GM12878 (cell line): Measurements from ENCODE around the gene IPCEF1. TPM values are rescaled to one million over a fixed set of nuclear protein-coding genes. Genes with fewer than 3 reads are reported as not detected.

Experiments used
- ATF7 ChIP-seq: fragments of 450-650 bp; IDR thresholded peaks from 2 replicates; pipeline ENCODE4 v1.6.1; 2016; ENCODE audit warnings: low read depth, mild to moderate bottlenecking
- BRCA1 ChIP-seq: IDR thresholded peaks from 2 replicates; pipeline ENCODE4 v1.6.1; 2011; ENCODE audit warnings: low read depth, low read length, improper control_type of control experiment
- CHD2 ChIP-seq: IDR thresholded peaks from 2 replicates; pipeline ENCODE4 v1.6.1; 2011; ENCODE audit warnings: low read depth, low read length, improper control_type of control experiment, borderline replicate concordance
- EED ChIP-seq: sonication (generic); IDR thresholded peaks from 2 replicates; pipeline ENCODE4 v1.6.1; 2016; ENCODE audit warnings: antibody characterized with exemption, low read depth
- ESRRA ChIP-seq: IDR thresholded peaks from 2 replicates; pipeline ENCODE4 v1.6.1; 2012; ENCODE audit warnings: mild to moderate bottlenecking, low read length, improper control_type of control experiment
- FOXK2 ChIP-seq: fragments of 450-650 bp; IDR thresholded peaks from 2 replicates; pipeline ENCODE4 v1.6.1; 2017; ENCODE audit warnings: mild to moderate bottlenecking, moderate library complexity
- KAT2A ChIP-seq: conservative IDR thresholded peaks from 2 replicates; pipeline ENCODE4 v1.6.1; 2011; ENCODE audit warnings: low read depth, low read length; ENCODE audit not compliant: control insufficient read depth
- KDM1A ChIP-seq: fragments of 200-600 bp; sonication (generic); IDR thresholded peaks from 2 replicates; pipeline ENCODE4 v1.6.1; 2016; ENCODE audit warnings: borderline replicate concordance
- MTA2 ChIP-seq: fragments of 450-650 bp; IDR thresholded peaks from 2 replicates; pipeline ENCODE4 v1.6.1; 2016; ENCODE audit warnings: low read depth, mild to moderate bottlenecking, moderate library complexity
- MYC ChIP-seq: IDR thresholded peaks from 2 replicates; pipeline ENCODE4 v1.6.1; 2011; ENCODE audit warnings: mild to moderate bottlenecking, low read length, moderate library complexity, inconsistent platforms; ENCODE audit not compliant: insufficient read depth, insufficient replicate concordance, insufficient read length, severe bottlenecking
- PAX8 ChIP-seq: fragments of 450-650 bp; IDR thresholded peaks from 2 replicates; pipeline ENCODE4 v1.6.1; 2017; ENCODE audit warnings: mild to moderate bottlenecking, moderate library complexity
- SIN3A ChIP-seq: IDR thresholded peaks from 2 replicates; pipeline ENCODE4 v1.6.1; 2012; ENCODE audit warnings: low read depth, low read length, improper control_type of control experiment
- SMAD5 ChIP-seq: IDR thresholded peaks from 2 replicates; pipeline ENCODE4 v1.6.1; 2016; ENCODE audit warnings: antibody characterized with exemption, low read depth
- SREBF2 ChIP-seq: IDR thresholded peaks from 2 replicates; pipeline ENCODE4 v1.6.1; 2012; ENCODE audit warnings: mild to moderate bottlenecking, low read length
- SUPT20H ChIP-seq: IDR thresholded peaks from 2 replicates; pipeline ENCODE4 v1.6.1; 2011; ENCODE audit warnings: low read depth, mild to moderate bottlenecking, low read length, moderate library complexity, borderline replicate concordance; ENCODE audit not compliant: control insufficient read depth
- TCF7 ChIP-seq: IDR thresholded peaks from 2 replicates; pipeline ENCODE4 v1.6.1; 2014; ENCODE audit warnings: antibody characterized with exemption, borderline replicate concordance
- ZBTB11 ChIP-seq: fragments of 450-650 bp; formaldehyde crosslinking; IDR thresholded peaks from 2 replicates; pipeline ENCODE4 v1.5.0; 2022; ENCODE audit warnings: mild to moderate bottlenecking, missing genetic modification characterization
- ZNF207 ChIP-seq: fragments of 450-650 bp; IDR thresholded peaks from 2 replicates; pipeline ENCODE4 v1.6.1; 2014; ENCODE audit warnings: antibody characterized with exemption, mild to moderate bottlenecking, borderline replicate concordance
- ZNF217 ChIP-seq: fragments of 450-650 bp; IDR thresholded peaks from 2 replicates; pipeline ENCODE4 v1.6.1; 2017; ENCODE audit warnings: antibody characterized with exemption, mild to moderate bottlenecking
- ZNF24 ChIP-seq: fragments of 450-650 bp; IDR thresholded peaks from 2 replicates; pipeline ENCODE4 v1.6.1; 2017; ENCODE audit warnings: antibody characterized with exemption, mild to moderate bottlenecking
- ZNF274 ChIP-seq: IDR thresholded peaks from one replicate; pipeline ENCODE4 v1.8.0; 2011; ENCODE audit not compliant: insufficient read length, insufficient read depth
- ZNF622 ChIP-seq: fragments of 450-650 bp; IDR thresholded peaks from 2 replicates; pipeline ENCODE4 v1.6.1; 2017; ENCODE audit warnings: mild to moderate bottlenecking, inconsistent platforms
- ZZZ3 ChIP-seq: IDR thresholded peaks from 2 replicates; pipeline ENCODE4 v1.6.1; 2011; ENCODE audit warnings: low read depth; ENCODE audit not compliant: control insufficient read depth, insufficient read length
- polyA plus RNA-seq, 11 experiments: library from polyadenylated mRNA; depleted of rRNA in 4 of 11; unstranded in 6 of 11; stranded (reverse) in 5 of 11; fragments of >200 nt; fragmentation: Nextera tagmentation in 4 of 11; fragmentation: Illumina TruSeq in 1 of 11; extraction: Ambion mirVana in 4 of 11; extraction: Trizol in 1 of 11; gene quantifications; 1 replicate in 1 of 11; 2 replicates in 10 of 11; pipeline versions ENCODE4 v1.2.1 to v1.2.3, GENCODE V29; 2011 to 2016; ENCODE audit warnings: inconsistent platforms in 2 of 11, missing spikeins in 2 of 11, low read depth in 1 of 11
- total RNA-seq, 4 experiments: library from RNA; depleted of rRNA in 3 of 4; stranded (reverse); fragments of >200 nt in 3 of 4; fragmentation: Illumina TruSeq in 1 of 4; extraction: Trizol in 1 of 4; gene quantifications; 2 replicates each; pipeline versions ENCODE4 v1.2.1 to v1.2.3, GENCODE V29; 2013 to 2021
- TF ChIP-seq, protein P1 (sequence below): fragments of 150-350 bp; IDR thresholded peaks from 2 replicates; pipeline ENCODE4 v1.6.1; 2016; ENCODE audit warnings: low read depth, low read length
- TF ChIP-seq, protein P2 (sequence below): fragments of 450-650 bp; IDR thresholded peaks from 2 replicates; pipeline ENCODE4 v1.6.1; 2017; ENCODE audit warnings: borderline replicate concordance

IPCEF1 gene
- total and polyA plus RNA-seq, 10 of the 15 experiments (the other 5 are each of a cell fraction or from before 2014, with no cell fraction given) = 1.3 to 137 (median 4.2) TPM

DNA sequence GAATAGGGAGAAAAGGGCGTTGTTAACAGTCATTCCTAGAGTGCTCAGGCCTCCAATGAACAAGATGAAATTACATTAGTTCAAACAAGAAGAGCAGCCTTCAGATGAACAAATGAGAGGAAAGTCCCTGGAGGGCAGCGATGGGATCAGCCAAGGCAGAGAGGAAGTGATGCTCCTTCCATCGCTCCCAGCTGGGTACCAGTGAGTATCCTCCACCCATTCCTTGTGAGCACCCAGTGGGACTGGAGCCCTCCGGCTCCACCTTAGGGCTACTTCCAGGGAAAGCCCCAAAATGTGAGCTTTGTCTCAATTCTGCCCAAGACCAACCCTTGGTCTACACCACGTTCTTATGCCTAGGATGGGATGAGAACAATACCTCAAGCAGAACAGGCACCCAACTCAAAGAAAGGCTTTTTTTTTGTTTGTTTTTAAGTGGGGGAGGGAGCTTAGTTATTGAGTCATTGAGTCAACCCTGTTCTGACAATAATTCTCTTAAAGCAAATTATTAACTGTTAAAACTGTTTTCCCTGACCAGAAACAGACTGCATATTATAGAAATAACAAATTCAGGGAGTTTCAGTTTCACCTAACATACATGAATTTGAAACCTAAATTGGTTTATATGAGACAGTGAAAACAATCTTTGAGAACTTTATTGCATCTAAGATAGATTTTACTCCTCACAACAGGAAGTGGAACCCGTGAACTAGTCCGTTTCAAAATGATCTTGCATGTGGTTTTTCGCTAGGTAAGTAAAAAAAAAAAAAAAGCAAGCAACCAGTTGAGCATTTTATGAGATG lies 106.9 kb downstream of the IPCEF1 start (continued):
- TF ChIP-seq, protein P1, sequence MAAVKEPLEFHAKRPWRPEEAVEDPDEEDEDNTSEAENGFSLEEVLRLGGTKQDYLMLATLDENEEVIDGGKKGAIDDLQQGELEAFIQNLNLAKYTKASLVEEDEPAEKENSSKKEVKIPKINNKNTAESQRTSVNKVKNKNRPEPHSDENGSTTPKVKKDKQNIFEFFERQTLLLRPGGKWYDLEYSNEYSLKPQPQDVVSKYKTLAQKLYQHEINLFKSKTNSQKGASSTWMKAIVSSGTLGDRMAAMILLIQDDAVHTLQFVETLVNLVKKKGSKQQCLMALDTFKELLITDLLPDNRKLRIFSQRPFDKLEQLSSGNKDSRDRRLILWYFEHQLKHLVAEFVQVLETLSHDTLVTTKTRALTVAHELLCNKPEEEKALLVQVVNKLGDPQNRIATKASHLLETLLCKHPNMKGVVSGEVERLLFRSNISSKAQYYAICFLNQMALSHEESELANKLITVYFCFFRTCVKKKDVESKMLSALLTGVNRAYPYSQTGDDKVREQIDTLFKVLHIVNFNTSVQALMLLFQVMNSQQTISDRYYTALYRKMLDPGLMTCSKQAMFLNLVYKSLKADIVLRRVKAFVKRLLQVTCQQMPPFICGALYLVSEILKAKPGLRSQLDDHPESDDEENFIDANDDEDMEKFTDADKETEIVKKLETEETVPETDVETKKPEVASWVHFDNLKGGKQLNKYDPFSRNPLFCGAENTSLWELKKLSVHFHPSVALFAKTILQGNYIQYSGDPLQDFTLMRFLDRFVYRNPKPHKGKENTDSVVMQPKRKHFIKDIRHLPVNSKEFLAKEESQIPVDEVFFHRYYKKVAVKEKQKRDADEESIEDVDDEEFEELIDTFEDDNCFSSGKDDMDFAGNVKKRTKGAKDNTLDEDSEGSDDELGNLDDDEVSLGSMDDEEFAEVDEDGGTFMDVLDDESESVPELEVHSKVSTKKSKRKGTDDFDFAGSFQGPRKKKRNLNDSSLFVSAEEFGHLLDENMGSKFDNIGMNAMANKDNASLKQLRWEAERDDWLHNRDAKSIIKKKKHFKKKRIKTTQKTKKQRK = no peak
- peak; percentile 94 for TF ChIP-seq MTA2
- TF ChIP-seq KAT2A = no peak
- no peak for TF ChIP-seq BRCA1
- TF ChIP-seq KDM1A = no peak
- no peak for TF ChIP-seq PAX8
- TF ChIP-seq MYC = no peak
- TF ChIP-seq ZZZ3 = no peak
- no peak for TF ChIP-seq ZBTB11 (CRISPR knock-in tag)
- TF ChIP-seq ZNF24 = peak; percentile 74
- TF ChIP-seq ZNF207 = no peak; the same call in 1 of the 2 replicates
- peak; percentile 53 for TF ChIP-seq CHD2
- no peak for TF ChIP-seq EED
- TF ChIP-seq SIN3A = no peak
- TF ChIP-seq ZNF217 = peak; percentile 26; the same call in 1 of the 2 replicates
- TF ChIP-seq ESRRA = no peak
- peak; percentile 91 for TF ChIP-seq ATF7
- TF ChIP-seq SREBF2 = no peak
- TF ChIP-seq SUPT20H = no peak
- TF ChIP-seq SMAD5 = no peak
- no peak for TF ChIP-seq FOXK2
- no peak for TF ChIP-seq TCF7
- TF ChIP-seq ZNF274 = no peak
- TF ChIP-seq, protein P2, sequence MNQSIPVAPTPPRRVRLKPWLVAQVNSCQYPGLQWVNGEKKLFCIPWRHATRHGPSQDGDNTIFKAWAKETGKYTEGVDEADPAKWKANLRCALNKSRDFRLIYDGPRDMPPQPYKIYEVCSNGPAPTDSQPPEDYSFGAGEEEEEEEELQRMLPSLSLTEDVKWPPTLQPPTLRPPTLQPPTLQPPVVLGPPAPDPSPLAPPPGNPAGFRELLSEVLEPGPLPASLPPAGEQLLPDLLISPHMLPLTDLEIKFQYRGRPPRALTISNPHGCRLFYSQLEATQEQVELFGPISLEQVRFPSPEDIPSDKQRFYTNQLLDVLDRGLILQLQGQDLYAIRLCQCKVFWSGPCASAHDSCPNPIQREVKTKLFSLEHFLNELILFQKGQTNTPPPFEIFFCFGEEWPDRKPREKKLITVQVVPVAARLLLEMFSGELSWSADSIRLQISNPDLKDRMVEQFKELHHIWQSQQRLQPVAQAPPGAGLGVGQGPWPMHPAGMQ = no peak
- TF ChIP-seq ZNF622 = no peak
